D341Med (cell line): ENCODE data around the gene PIK3R2.

Experiments
- DNase-seq: peaks from one replicate; pipeline ENCODE4 v3.0.0; 2012; ENCODE audit warnings: low spot score

Gene PIK3R2

DNA sequence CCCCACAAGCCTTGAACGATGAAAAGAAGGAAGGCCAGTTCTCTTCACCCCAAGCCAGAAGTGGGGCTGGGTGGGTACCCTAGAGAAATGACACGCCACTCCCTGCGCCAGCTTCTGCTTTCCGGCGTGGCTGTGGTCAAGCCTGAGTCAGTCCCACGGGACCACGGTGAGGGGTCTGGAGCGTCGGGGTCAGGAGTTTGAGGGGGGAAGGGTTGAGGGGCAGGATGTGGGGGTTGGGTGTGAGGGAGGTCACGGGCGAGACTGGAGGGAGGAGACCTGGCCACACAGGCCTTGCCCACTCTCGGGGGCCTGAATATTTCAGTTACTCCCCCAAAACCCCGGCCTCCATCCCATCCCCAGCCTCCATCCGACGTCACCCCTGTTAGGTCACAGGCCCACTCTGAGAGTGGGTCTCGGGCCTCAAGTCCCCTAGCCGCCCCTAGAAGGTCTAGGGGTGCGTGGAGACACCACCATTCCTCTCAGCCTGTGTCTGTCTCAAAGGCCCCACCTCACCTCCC is 20.1 kb downstream of the PIK3R2 start:
- DNase-seq = no peak

DNA sequence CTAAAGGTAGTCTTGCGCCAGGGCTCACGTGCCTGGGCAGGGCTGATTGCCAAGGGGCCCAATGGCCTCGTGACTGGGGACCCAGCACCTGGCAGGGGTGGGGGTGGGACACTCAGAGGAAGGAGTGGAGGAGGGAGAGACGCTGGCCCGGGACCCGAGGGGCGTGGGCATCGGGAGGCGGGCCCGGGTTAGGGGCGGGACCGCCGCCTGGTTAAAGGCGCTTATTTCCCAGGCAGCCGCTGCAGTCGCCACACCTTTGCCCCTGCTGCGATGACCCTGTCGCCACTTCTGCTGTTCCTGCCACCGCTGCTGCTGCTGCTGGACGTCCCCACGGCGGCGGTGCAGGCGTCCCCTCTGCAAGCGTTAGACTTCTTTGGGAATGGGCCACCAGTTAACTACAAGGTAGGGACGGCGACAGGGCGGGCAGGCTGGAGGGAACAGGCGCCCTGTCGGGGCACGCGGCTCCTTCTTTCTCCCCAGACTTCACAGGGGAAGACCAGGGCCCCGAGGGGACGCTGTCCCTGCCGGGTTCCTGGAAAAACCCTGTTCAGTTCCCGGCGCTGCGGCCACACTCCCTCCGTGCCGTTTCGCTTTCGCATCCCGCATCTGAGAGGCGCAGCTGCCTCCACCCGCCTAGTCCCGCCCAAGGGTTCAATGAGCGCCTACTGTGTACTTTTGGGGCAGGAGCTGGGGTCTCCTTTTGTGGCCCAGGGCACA is 20.8 kb downstream of the PIK3R2 start, which contains the start of gene IFI30:
IFI30 (plus strand) TSS at position 242 of the 717 bp plus-strand sequence; CDS start at position 271, 29 bp downstream.
- peak; percentile 89 for DNase-seq

DNA sequence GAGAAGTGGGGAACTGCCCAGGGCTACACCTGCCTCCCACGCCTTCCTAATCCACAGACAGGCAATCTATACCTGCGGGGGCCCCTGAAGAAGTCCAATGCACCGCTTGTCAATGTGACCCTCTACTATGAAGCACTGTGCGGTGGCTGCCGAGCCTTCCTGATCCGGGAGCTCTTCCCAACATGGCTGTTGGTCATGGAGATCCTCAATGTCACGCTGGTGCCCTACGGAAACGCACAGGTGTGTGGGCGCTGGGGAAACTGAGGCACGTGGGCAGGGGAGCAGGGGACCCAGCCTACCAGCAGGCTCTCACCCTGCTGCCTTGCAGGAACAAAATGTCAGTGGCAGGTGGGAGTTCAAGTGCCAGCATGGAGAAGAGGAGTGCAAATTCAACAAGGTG is 22.0 kb downstream of the PIK3R2 start:
- no peak for DNase-seq

DNA sequence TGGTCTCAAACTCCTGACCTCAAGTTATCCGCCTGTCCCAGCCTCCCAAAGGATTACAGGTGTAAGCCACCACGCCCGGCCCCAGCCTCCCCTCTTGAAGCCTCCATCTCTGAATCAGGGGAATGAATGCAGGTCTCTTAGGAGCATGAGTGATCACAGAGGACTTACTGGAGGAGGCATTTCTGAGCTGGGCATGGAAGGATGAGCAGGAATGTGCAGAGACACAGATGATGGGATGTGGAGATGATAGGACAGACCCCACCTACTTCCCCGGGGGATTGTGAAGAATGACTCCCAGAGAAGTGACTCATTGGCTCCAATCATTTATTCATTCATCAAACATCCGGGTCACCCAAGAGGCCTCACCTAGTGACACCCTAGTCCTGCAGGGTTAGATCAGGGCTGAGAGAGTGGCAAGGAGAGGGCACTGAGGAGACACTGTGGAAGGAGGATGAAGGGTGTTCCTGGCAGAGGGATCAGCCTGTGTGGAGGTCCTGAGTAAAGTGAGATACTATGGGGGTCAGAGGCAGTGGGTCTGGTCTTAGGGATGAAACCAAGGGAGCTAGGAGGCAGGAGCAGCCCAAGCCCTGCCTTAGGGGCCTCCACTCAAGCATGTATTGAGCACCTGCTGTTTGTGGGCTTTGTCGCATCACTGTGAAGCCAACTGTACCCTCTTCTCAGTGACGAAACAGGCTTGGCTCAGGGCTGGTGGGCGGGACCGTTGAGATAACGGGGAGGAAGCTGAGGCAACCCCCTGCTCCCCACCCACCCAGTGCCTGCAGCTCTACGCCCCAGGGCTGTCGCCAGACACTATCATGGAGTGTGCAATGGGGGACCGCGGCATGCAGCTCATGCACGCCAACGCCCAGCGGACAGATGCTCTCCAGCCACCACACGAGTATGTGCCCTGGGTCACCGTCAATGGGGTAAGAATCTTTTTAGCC is 23.7 kb downstream of the PIK3R2 start:
- DNase-seq = no peak

DNA sequence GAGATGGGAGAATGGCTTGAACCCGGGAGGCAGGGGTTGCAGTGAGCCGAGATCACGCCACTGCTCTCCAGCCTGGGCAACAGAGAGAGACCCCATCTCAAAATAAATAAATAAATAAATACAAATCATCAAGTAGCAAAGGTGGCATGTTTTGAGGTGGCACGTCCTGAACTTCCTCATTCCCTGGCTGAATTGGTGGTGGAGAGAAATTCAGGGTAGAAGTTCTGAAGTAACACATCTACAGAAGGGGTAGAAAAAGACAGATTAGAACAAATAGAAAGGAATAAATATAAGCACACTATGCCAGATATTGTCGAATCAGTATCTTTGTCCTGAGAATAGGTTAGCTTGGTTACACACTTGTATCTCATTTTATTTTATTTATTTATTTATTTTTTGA is 27.0 kb downstream of the PIK3R2 start:
- no peak for DNase-seq

DNA sequence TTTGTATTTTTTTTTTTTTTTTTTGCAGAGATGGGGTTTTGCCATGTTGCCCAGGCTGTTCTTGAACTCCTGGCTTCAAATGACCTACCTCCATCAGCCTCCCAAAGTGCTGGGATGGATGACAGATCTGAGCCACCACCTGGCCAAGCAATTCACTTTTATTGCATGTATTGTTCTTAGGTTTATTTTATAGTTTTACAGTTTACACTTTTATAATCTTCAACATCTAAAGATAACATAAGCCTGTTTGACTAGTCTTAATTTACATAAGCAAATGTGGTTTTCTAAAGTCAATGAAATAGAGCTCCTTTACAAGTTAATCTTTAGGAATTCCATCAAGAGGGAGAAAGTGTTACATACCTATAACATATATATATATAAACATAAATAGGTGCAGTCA is 30.6 kb downstream of the PIK3R2 start:
- no peak for DNase-seq

DNA sequence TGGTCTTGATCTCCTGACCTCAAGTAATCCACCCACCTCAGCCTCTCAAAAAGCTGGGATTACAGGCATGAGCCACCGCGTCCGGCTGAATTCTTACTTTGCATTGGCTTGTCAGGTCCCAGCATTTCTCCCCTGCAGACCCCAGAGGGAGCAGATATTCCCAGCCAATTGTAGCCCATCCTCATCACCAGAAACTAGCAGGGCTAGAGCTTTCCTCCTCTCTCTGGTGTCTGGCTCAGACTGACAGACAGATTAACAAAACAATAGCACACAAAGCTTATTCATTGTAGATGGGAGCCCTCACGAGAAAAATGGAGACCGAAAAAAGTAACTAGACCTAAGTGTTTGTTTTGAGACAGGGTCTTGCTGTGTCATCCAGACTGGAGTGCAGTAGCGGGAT is 32.6 kb downstream of the PIK3R2 start:
- no peak for DNase-seq

DNA sequence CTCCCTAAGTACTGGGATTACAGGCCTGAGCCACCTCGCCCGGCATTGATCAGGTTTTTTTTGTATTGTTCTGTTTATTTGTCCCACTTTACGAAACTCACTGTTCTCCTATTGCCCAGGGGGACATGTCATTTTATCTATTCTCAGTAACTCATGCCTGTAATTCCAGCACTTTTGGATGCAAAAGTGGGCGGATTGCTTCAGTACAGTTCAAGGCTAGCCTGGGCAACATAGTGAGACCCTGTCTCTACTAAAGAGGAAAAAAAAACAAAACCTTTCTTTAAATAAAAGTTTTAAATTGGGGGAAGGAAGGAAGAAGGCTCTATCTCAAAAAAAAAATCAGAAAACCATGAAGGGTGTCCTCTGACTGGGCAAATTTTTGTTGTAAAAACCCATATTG is 37.3 kb downstream of the PIK3R2 start:
- no peak for DNase-seq

DNA sequence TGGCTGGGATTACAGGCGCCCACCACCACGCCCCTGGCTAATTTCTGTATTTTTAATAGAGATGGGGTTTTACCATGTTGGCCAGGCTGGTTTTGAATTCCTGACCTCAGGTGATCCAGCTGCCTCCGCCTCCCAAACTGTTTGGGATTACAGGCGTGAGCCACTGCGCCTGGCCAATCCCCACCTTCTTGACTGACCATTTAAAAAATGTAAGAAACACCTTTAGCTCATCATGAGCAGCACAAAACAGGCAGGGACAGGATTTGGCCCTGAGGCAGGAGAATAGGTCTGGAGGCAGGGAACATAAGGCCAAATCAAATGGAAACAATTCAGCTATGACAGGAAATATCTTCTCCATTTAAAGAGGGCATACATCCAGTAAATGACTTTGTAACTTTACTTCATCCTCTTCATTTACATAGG is 38.7 kb downstream of the PIK3R2 start:
- DNase-seq = no peak

DNA sequence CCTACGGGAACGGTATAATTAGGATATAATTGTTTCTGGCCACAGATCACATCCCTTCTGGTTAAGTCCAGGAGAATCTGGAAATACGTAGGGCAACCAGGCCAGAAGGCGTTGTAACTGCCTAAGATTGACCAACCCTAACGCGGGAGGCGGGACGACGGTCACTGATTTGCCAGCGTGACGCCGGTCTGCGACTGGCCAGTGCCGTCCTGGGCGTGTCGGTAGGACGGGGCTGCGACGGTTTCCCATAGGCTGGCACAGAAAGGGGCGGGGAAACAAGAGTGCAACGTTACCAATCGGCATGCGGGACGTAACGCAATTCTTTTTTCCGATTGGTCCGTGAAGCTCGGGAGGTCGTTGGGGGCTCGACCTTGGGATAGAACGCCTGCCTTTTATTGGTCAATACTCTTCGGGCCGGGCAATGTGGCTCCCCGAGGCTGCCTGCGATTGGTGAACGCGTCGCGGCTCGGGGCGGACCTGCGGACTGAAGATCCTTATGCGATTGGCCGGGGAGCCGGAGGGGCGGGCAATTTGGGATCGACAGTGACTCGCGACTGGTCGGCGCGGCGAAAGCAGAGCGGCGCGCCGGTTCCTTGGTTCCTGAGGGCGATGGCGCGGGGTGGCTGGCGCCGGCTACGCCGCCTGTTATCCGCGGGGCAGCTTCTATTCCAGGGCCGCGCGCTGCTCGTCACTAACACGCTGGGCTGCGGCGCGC is 39.9 kb downstream of the PIK3R2 start, which contains the start of gene MPV17L2:
MPV17L2 (plus strand) TSS at position 546 of the 715 bp plus-strand sequence; CDS start at position 610, 64 bp downstream.
- DNase-seq = peak; percentile 96

DNA sequence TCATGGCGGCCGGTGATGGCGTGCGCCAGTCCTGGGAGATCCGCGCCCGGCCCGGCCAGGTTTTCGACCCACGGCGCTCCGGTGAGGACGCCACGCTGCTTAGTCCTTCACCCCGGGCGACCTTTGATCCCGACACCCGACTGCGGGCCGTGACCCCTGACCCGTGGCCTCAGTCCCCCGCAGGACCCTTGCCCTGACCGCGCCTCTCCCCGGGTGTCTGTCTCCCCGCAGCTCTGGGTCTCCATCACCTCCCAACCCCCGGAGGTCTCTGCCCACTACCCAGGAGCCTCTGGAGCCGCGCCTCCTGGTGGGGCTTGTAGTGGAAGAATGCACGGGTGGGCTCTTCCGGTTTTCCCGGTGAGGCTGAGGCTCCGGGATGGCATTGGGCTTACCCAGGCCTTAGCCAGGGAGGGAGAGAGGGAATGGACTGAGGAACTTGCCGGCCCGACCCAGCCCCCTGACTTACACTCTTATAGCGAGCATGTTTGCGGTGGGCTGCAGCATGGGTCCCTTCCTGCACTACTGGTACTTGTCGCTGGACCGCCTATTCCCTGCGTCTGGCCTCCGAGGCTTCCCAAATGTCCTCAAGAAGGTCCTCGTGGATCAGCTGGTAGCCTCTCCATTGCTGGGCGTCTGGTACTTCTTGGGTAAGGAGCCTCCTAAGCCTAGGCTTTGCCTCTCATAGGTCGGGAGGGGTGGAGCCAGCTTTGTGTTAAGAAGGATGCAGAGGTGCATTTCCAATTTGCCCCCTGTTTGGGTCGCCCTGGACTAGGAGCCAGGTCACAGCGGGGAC is 40.6 kb downstream of the PIK3R2 start:
- DNase-seq = no peak

DNA sequence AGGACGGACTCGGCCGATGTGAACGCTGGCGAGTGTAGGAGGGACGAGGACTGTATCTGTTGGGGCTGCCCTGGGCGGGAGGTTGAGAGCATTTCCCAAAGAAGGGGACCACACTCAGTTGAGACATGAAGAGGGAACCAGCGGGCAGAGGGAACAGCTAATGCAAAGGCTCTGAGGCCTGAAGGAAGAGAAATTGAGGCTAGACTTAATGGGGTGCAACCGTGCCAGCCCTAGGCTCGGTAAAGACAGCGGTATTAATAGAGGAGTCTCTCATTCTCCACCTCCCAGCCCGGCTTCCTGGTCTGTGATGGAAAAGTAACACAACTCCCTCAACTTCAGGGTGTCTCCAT is 41.2 kb downstream of the PIK3R2 start:
- DNase-seq = no peak

DNA sequence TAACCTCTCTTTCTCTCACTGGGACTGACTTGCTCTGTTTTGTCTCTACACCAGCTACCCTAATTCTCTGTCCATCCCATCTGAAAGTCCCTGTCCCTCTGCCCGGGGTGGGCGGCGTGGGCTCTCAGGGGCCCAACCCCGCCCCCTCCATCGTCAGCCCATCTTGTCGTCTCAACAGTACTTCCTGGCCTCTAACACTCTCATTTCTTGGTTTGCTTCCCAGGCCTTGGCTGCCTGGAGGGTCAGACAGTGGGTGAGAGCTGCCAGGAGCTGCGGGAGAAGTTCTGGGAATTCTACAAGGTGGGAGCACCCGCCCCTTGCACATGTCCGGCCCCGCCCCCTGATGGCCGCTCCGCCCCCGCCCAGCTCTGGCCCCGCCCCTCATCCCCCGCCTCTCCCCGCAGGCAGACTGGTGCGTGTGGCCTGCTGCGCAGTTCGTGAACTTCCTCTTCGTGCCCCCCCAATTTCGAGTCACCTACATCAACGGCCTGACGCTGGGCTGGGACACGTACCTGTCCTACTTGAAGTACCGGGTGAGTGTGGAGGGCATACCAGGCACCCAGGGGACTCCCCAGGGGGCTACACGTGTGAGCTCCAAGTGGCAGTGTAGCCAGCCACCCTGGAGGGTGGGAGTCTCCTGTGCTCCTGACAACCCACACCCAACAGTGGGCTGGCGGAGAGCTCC is 41.7 kb downstream of the PIK3R2 start:
- DNase-seq = peak; percentile 85

DNA sequence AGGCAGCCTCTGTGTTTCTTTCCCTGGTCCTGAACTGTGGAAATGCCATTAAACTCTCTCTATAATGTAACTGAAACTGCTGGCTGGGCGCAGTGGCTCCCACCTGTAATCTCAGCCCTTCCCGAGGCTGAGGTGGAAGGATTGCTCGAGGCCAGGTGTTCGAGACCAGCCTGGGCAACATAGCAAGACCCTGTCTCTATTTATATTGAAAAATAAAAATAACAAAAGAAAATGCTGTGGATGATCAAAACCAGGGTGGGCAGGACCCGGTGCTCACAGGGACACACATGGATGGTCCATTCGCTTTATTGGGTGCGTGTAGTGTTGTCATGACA is 43.5 kb downstream of the PIK3R2 start:
- no peak for DNase-seq

DNA sequence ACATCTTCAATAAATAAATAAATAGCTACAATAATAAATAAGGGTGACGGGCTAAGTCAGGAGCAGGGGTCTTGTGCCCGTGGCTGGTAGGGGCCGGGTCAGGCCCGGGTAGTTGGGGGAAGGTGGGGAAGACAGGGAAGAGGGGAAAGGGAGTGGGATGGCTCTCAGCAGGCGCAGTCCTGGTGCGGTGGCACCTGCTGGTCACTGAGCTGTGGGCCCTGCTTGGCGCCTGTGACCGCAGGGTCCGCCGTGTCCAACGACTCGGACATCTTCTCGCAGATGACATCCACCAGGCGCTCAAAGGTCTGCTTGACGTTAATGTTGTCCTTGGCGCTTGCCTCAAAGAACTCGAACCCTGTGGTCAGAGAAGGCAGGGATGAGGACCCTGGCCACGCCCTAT is 44.3 kb downstream of the PIK3R2 start:
- no peak for DNase-seq

DNA sequence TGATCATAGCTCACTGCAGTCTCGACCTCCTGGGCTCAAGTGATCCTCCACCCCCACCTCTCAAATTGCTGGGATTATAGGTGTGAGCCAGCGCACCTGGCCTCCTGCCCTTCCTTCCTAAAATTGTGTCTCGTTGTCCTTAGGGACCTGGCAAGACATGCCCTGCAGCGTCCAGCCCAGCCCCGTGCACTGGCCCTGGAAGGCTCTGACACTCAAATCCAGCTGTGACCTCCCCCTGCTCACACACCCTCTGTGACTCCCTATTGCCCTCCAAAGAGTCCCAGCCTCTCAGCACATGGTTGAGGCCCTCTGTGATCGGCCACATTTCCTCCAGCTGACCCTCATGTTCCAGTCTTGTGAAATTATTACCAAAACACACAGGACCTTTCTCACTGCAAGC is 45.0 kb downstream of the PIK3R2 start:
- DNase-seq = no peak

DNA sequence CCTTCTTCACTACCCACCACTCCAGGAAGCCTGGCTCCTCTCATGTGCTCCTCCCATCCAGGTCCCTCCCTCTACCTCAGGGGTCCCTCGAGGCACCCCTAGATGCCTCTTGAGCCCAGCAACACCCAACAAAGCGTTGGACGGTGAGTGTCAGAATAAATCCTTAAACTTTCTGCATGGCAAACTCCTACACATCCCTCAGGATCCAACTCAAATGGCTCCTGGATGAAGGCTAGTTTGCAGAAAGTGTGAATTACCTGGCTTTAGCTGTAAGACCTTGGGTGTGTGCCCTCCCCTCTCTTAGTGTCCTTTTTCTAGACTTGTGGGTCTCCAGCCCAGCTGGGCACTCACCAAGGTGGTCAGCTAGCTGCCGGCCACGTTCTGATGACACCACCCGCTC is 45.4 kb downstream of the PIK3R2 start:
- no peak for DNase-seq

DNA sequence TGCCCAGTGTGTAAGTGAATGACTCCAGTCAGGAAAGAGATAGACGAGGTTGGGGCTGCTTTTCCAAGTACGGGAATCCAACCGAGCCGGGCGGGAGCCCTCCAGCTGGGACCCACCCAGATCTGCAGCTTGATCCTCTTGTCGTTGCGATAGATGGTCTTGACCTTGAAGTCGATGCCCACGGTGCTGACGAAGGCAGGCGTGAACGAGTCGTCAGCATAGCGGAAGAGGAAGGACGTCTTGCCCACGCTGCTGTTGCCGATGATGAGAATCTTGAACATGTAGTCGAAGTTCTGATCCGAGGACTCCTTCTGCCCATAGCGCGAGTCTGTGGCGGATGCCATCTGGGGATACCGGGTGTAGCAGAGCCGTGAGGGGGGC is 49.4 kb downstream of the PIK3R2 start:
- DNase-seq = no peak

DNA sequence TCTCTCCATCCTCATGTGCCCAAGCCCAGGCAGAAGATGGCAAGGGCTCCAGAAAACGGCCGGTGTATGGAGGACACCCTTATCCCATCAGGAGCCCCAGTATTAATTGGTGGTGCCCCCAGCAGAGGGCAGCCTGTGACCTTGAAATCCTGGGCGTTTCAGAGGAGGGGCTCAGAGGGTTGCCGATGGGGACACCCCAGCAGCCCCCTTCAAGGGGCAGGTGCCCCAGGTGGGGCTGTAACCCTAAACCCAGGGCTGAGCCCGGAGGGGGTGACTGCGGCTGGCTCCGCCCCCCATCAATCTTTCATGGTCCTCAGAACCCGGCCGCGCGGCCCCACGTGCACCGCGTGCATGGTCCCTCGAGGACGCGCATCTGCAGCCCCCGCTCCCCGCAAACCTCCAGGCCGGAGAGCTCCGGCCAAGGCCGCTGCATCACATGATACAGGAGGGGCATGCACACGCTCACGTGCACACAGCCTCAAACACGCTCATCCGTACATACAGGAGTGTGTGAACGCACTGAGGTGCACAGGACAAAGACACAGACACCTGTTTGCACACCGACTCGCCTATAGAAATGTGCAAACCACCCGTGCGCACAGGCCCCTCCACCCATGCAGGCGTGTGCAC is 49.9 kb downstream of the PIK3R2 start:
- DNase-seq = peak; percentile 62

DNA sequence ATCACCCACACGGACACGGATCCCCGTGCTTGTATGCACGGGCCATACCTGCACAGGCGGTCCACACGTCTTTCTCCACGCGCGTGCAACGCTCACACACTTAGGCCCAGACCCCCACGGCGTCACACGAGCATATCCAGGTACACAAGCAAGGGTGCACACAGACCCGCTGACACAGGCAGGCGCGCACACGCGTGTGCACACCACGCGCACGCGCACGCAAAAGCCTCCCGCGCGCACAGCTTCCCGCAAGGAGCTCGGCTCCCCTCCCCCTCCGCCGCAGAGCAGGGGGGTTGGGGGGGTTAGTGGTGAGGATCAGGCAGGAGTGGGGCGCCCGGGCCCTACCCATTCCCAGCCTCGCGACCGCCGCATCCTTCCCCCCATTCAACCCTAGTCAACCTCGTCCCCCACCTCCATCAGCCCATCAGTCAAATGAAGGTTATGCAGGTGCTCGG is 50.5 kb downstream of the PIK3R2 start:
- peak; percentile 59 for DNase-seq
